HUDEP-2 (cell line): Measurements from ENCODE around the gene RD3L.

Source experiments
- DNase-seq, 76 experiments: peaks; one replicate each; lab custom pipeline; 2025; ENCODE audit not compliant: unreplicated experiment in 76 of 76; lab: John Stamatoyannopoulos, UW

Gene RD3L

GRCh38 chr14:103941973-103942736 lies at the start of gene RD3L:
TSS of gene RD3L (minus strand) at chr14:103942529. CDS start at chr14:103941695, 834 bp downstream.
- no peak for DNase-seq

GRCh38 chr14:103989964-103990363 lies 47.6 kb upstream of the RD3L start:
- no peak for DNase-seq

GRCh38 chr14:103989034-103989433 lies 46.7 kb upstream of the RD3L start:
- DNase-seq: no peak

GRCh38 chr14:103984196-103984595 lies 41.9 kb upstream of the RD3L start:
- no peak for DNase-seq

- DNase-seq: peak in 19 of 76 experiments; percentile 3 to 47 (median 20)
Observed at GRCh38 chr14:103980623-103981238, 38.4 kb upstream of the RD3L start.

GRCh38 chr14:103974575-103974974 lies 32.2 kb upstream of the RD3L start:
- no peak for DNase-seq

- no peak for DNase-seq
Observed at GRCh38 chr14:103973354-103973753, 31.0 kb upstream of the RD3L start.

- no peak for DNase-seq
Observed at GRCh38 chr14:103969961-103970360, 27.6 kb upstream of the RD3L start.

- DNase-seq: no peak
Observed at GRCh38 chr14:103966631-103967030, 24.3 kb upstream of the RD3L start.

GRCh38 chr14:103961928-103962578 lies 19.7 kb upstream of the RD3L start:
- no peak for DNase-seq

GRCh38 chr14:103960457-103961055 lies 18.2 kb upstream of the RD3L start:
- no peak for DNase-seq

GRCh38 chr14:103949131-103949790 lies 6.9 kb upstream of the RD3L start:
- DNase-seq: no peak

- no peak for DNase-seq
Observed at GRCh38 chr14:103948442-103948841, 6.1 kb upstream of the RD3L start.

- DNase-seq: no peak
Observed at GRCh38 chr14:103946975-103947374, 4.6 kb upstream of the RD3L start.

- no peak for DNase-seq
Observed at GRCh38 chr14:103943673-103944072, 1.3 kb upstream of the RD3L start.

GRCh38 chr14:103941462-103941861 lies 867 bp downstream of the RD3L start:
- no peak for DNase-seq

- DNase-seq: no peak
Observed at GRCh38 chr14:103935102-103935501, 7.2 kb downstream of the RD3L start.

GRCh38 chr14:103932791-103933490 lies 9.4 kb downstream of the RD3L start:
- DNase-seq: no peak

GRCh38 chr14:103931422-103931821 lies 10.9 kb downstream of the RD3L start:
- no peak for DNase-seq

GRCh38 chr14:103930051-103930604 lies 12.2 kb downstream of the RD3L start:
- no peak for DNase-seq
